ENCODE data around the gene ANKRD36. TPM values are rescaled to one million over a fixed set of nuclear protein-coding genes. Genes with fewer than 3 reads are reported as not detected.

The ANKRD36 gene
- total and polyA plus RNA-seq, 2 of the 13 experiments (the other 11 are each of a cell fraction or from before 2014, with no cell fraction given): 6.4 to 27.3 TPM

DNA sequence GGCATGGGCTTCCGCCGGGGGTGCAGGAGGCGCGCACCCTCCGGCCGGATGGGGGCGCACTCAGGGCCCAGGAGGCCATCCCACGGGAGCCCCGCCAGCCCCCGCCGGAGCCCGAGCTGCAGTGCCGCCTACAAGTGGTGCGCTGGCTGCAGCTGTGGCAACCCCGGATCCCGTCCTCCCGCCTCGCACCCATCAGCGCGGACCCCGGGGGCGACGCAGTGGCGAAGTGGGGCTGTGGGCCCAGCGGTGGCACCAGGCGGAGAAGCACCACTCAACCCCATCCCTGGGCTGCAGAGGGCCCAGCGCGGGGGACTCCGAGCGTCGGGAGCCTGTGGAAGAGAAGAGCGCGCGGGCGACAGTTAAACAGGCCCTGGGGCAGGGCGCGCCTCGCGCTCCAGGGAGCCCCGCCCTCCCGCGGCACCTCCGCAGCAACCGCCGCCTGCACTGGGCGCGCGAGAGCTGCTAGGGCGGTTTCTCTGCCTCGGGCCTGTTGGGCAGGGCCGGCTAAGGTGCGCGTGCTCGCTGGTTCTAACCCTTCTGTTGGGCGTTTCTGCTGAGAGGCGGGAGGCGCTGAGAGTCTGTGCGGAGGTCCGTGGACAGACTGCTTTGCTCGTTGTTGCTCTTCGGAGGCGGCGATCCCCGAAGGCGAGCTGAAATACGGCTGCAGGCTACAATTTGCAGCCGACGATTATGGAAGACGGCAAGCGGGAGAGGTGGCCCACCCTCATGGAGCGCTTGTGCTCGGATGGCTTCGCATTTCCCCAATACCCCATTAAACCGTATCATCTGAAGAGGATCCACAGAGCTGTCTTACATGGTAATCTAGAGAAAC lies at the start of gene ANKRD36 (continued):
- TF ChIP-seq, protein P1, sequence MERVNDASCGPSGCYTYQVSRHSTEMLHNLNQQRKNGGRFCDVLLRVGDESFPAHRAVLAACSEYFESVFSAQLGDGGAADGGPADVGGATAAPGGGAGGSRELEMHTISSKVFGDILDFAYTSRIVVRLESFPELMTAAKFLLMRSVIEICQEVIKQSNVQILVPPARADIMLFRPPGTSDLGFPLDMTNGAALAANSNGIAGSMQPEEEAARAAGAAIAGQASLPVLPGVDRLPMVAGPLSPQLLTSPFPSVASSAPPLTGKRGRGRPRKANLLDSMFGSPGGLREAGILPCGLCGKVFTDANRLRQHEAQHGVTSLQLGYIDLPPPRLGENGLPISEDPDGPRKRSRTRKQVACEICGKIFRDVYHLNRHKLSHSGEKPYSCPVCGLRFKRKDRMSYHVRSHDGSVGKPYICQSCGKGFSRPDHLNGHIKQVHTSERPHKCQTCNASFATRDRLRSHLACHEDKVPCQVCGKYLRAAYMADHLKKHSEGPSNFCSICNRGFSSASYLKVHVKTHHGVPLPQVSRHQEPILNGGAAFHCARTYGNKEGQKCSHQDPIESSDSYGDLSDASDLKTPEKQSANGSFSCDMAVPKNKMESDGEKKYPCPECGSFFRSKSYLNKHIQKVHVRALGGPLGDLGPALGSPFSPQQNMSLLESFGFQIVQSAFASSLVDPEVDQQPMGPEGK (CRISPR knock-in tag; IDR thresholded peaks at IDR 0.05): peak; percentile 93
- TF ChIP-seq SALL2 (CRISPR knock-in tag; IDR thresholded peaks at IDR 0.05) (peak; percentile 82), NFKBIZ (CRISPR knock-in tag; IDR thresholded peaks at IDR 0.05) (0 out of 2 replicates have a peak, but pooled peaks have one; percentile 34), ARHGAP35 (CRISPR knock-in tag; IDR thresholded peaks at IDR 0.05; ENCODE audit: borderline replicate concordance) (peak; percentile 76; the same call in 1 of the 2 replicates), ZNF274 (CRISPR knock-in tag; IDR thresholded peaks at IDR 0.05) (peak; percentile 61), SRY (CRISPR knock-in tag; IDR thresholded peaks at IDR 0.05) (peak; percentile 23; the same call in 1 of the 2 replicates), ZFY (CRISPR knock-in tag; IDR thresholded peaks at IDR 0.05) (peak; percentile 95), ZNF101 (CRISPR knock-in tag; IDR thresholded peaks at IDR 0.05; ENCODE audit: borderline replicate concordance, low read depth) (peak; percentile 81; the same call in 1 of the 2 replicates), ZC3H13 (CRISPR knock-in tag; IDR thresholded peaks at IDR 0.05) (peak; percentile 87), SNAI1 (CRISPR knock-in tag; IDR thresholded peaks at IDR 0.05; ENCODE audit: borderline replicate concordance) (peak; percentile 87; the same call in 1 of the 2 replicates), RBFOX2 (IDR thresholded peaks at IDR 0.05; ENCODE audit: low read depth, low read length) (peak; percentile 88), ETV5 (CRISPR knock-in tag; IDR thresholded peaks at IDR 0.05; ENCODE audit: borderline replicate concordance) (peak; percentile 38; the same call in 1 of the 2 replicates), ZFP90 (CRISPR knock-in tag; IDR thresholded peaks at IDR 0.05; ENCODE audit: borderline replicate concordance) (peak; percentile 97), GZF1 (CRISPR knock-in tag; IDR thresholded peaks at IDR 0.05) (peak; percentile 51), SP2 (CRISPR knock-in tag; IDR thresholded peaks at IDR 0.05) (peak; percentile 36; the same call in 1 of the 2 replicates)
- TF ChIP-seq, protein P2, sequence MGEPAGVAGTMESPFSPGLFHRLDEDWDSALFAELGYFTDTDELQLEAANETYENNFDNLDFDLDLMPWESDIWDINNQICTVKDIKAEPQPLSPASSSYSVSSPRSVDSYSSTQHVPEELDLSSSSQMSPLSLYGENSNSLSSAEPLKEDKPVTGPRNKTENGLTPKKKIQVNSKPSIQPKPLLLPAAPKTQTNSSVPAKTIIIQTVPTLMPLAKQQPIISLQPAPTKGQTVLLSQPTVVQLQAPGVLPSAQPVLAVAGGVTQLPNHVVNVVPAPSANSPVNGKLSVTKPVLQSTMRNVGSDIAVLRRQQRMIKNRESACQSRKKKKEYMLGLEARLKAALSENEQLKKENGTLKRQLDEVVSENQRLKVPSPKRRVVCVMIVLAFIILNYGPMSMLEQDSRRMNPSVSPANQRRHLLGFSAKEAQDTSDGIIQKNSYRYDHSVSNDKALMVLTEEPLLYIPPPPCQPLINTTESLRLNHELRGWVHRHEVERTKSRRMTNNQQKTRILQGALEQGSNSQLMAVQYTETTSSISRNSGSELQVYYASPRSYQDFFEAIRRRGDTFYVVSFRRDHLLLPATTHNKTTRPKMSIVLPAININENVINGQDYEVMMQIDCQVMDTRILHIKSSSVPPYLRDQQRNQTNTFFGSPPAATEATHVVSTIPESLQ (CRISPR knock-in tag; conservative IDR thresholded peaks at IDR 0.05): 0 out of 2 replicates have a peak, but pooled peaks have one; percentile 32
- TF ChIP-seq, protein P3, sequence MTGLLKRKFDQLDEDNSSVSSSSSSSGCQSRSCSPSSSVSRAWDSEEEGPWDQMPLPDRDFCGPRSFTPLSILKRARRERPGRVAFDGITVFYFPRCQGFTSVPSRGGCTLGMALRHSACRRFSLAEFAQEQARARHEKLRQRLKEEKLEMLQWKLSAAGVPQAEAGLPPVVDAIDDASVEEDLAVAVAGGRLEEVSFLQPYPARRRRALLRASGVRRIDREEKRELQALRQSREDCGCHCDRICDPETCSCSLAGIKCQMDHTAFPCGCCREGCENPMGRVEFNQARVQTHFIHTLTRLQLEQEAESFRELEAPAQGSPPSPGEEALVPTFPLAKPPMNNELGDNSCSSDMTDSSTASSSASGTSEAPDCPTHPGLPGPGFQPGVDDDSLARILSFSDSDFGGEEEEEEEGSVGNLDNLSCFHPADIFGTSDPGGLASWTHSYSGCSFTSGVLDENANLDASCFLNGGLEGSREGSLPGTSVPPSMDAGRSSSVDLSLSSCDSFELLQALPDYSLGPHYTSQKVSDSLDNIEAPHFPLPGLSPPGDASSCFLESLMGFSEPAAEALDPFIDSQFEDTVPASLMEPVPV (CRISPR knock-in tag; IDR thresholded peaks at IDR 0.05): peak; percentile 97
- TF ChIP-seq, protein P4, sequence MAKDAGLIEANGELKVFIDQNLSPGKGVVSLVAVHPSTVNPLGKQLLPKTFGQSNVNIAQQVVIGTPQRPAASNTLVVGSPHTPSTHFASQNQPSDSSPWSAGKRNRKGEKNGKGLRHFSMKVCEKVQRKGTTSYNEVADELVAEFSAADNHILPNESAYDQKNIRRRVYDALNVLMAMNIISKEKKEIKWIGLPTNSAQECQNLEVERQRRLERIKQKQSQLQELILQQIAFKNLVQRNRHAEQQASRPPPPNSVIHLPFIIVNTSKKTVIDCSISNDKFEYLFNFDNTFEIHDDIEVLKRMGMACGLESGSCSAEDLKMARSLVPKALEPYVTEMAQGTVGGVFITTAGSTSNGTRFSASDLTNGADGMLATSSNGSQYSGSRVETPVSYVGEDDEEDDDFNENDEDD (CRISPR knock-in tag; IDR thresholded peaks at IDR 0.05; ENCODE audit: borderline replicate concordance): peak; percentile 64; the same call in 1 of the 2 replicates
- TF ChIP-seq, protein P5, sequence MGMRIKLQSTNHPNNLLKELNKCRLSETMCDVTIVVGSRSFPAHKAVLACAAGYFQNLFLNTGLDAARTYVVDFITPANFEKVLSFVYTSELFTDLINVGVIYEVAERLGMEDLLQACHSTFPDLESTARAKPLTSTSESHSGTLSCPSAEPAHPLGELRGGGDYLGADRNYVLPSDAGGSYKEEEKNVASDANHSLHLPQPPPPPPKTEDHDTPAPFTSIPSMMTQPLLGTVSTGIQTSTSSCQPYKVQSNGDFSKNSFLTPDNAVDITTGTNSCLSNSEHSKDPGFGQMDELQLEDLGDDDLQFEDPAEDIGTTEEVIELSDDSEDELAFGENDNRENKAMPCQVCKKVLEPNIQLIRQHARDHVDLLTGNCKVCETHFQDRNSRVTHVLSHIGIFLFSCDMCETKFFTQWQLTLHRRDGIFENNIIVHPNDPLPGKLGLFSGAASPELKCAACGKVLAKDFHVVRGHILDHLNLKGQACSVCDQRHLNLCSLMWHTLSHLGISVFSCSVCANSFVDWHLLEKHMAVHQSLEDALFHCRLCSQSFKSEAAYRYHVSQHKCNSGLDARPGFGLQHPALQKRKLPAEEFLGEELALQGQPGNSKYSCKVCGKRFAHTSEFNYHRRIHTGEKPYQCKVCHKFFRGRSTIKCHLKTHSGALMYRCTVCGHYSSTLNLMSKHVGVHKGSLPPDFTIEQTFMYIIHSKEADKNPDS (CRISPR knock-in tag; IDR thresholded peaks at IDR 0.05): peak; percentile 87; the same call in 1 of the 2 replicates

Measured in HepG2 (cell line).